Panc1 (cell line): Measurements from ENCODE around the gene PLCB4. TPM values are rescaled to one million over a fixed set of nuclear protein-coding genes. Genes with fewer than 3 reads are reported as not detected.

Experiments used
- ATAC-seq: fragments of 200-7000 bp; cut with Tn5 transposase; 2 replicates; pipeline ENCODE4 v1.9.1; 2020; ENCODE audit warnings: mild to moderate bottlenecking, moderate library complexity
- BruUV-seq: library from RNA; stranded (reverse); fragments of 400-500 nt; replicated peaks from 2 replicates; lab custom pipeline; 2021; lab: Mats Ljungman, UMichigan
- CTCF ChIA-PET: fragments of 300-600 bp; sonication (Branson Sonifier 250); formaldehyde crosslinking; loops from one replicate; lab custom pipeline; 2022; ENCODE audit warnings: antibody characterized with exemption; lab: Charles Lee
- POLR2A ChIA-PET: fragments of 300-600 bp; sonication (Branson Sonifier 250); formaldehyde crosslinking; loops from one replicate; lab custom pipeline; 2022; ENCODE audit warnings: antibody characterized with exemption; lab: Charles Lee
- DNase-seq: peaks from one replicate; pipeline ENCODE4 v3.0.0-alpha.2; 2010; ENCODE audit warnings: low read depth, low spot score
- H3K27ac ChIP-seq: 2 replicates; pipeline ENCODE4 v1.5.1; 2011; ENCODE audit warnings: mild to moderate bottlenecking, low read length, inconsistent platforms
- H3K27me3 ChIP-seq: fragments of 200-500 bp; sonication (Bioruptor generic); 2 replicates; pipeline ENCODE4 v1.6.0; 2014; ENCODE audit warnings: low read length, inconsistent platforms; ENCODE audit not compliant: control insufficient read depth, insufficient read depth
- H3K36me3 ChIP-seq: fragments of 200-500 bp; sonication (Bioruptor generic); 2 replicates; pipeline ENCODE4 v1.5.1; 2014; ENCODE audit warnings: inconsistent platforms, mild to moderate bottlenecking, low read length, moderate library complexity; ENCODE audit not compliant: control insufficient read depth, insufficient read depth
- H3K4me1 ChIP-seq: 2 replicates; pipeline ENCODE4 v1.5.1; 2011; ENCODE audit warnings: inconsistent platforms, mild to moderate bottlenecking, low read length, moderate library complexity; ENCODE audit not compliant: control insufficient read depth, insufficient read depth
- H3K4me3 ChIP-seq, 2 experiments: 2 replicates each; pipeline ENCODE4 v1.5.1; 2011 to 2012; ENCODE audit warnings: low read depth in 2 of 2, low read length in 2 of 2, mild to moderate bottlenecking in 2 of 2, inconsistent platforms in 1 of 2, moderate library complexity in 1 of 2
- H3K9me3 ChIP-seq: fragments of 200-500 bp; sonication (Bioruptor generic); 2 replicates; pipeline ENCODE4 v1.5.1; 2014; ENCODE audit warnings: low read depth, mild to moderate bottlenecking, inconsistent platforms, low read length, moderate library complexity; ENCODE audit not compliant: control insufficient read depth, insufficient read depth
- POLR2AphosphoS5 ChIP-seq: IDR thresholded peaks from 2 replicates; pipeline ENCODE4 v1.6.1; 2012; ENCODE audit warnings: mild to moderate bottlenecking, low read depth, low read length, moderate library complexity
- SIN3A ChIP-seq: IDR thresholded peaks from 2 replicates; pipeline ENCODE4 v1.6.1; 2012; ENCODE audit warnings: low read depth, mild to moderate bottlenecking, low read length, moderate library complexity, borderline replicate concordance; ENCODE audit not compliant: insufficient read depth
- TCF7L2 ChIP-seq: IDR thresholded peaks from 2 replicates; pipeline ENCODE4 v1.6.1; 2011; ENCODE audit warnings: mild to moderate bottlenecking, low read depth, low read length, inconsistent platforms
- in situ Hi-C: cut with HindIII; loops from 2 replicates; pipeline ENCODE4 v1.10.0; 2016; ENCODE audit warnings: low sequenced_read_pairs, low pct_unique_long_range_greater_than_20kb
- intact Hi-C: fragments of 100-400 bp; cut with micrococcal nuclease; formaldehyde crosslinking; loops from one replicate; pipeline ENCODE4 v1.10.0; 2022; ENCODE audit not compliant: unreplicated experiment
- total RNA-seq: library from RNA; stranded (reverse); gene quantifications from one replicate; pipeline ENCODE4 v1.2.1, GENCODE V29; 2021; ENCODE audit not compliant: unreplicated experiment
- TF ChIP-seq, protein P1 (sequence below): fragments of 450-650 bp; IDR thresholded peaks from 2 replicates; pipeline ENCODE4 v1.5.1; 2017; ENCODE audit warnings: mild to moderate bottlenecking
- TF ChIP-seq, protein P2 (sequence below), 2 experiments: IDR thresholded peaks; 2 replicates each; pipeline ENCODE4 v1.6.1; 2011 to 2012; ENCODE audit warnings: low read depth in 2 of 2, control low read depth in 1 of 2, low read length in 1 of 2, mild to moderate bottlenecking in 1 of 2, moderate library complexity in 1 of 2; ENCODE audit not compliant: insufficient read depth in 1 of 2

PLCB4 gene
- total RNA-seq, 1 experiment from 2014 or later = 1.5 TPM

DNA sequence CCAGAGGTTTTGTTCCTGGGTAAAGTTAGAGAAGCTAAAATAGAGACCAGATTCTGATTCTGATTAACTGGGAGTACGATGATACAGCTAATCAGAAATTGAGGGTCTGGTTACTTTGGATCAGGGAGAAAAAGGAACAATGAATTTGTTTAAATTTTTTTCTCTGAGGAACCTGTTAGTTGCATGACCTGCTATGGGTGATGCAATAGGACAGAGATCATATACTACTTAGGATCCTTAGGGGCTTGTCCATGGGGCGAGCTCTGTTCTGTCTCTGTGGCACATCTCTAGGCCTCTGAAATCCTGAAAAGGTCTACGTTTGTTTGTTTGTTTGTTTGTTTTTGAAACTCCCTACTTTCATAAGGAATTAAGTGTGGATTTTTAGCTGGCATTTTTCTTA, 279.4 kb downstream of the PLCB4 start:
- TF ChIP-seq POLR2AphosphoS5 (no peak), TCF7L2 (no peak)
- TF ChIP-seq, protein P1, sequence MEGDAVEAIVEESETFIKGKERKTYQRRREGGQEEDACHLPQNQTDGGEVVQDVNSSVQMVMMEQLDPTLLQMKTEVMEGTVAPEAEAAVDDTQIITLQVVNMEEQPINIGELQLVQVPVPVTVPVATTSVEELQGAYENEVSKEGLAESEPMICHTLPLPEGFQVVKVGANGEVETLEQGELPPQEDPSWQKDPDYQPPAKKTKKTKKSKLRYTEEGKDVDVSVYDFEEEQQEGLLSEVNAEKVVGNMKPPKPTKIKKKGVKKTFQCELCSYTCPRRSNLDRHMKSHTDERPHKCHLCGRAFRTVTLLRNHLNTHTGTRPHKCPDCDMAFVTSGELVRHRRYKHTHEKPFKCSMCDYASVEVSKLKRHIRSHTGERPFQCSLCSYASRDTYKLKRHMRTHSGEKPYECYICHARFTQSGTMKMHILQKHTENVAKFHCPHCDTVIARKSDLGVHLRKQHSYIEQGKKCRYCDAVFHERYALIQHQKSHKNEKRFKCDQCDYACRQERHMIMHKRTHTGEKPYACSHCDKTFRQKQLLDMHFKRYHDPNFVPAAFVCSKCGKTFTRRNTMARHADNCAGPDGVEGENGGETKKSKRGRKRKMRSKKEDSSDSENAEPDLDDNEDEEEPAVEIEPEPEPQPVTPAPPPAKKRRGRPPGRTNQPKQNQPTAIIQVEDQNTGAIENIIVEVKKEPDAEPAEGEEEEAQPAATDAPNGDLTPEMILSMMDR = no peak
- TF ChIP-seq, protein P2, sequence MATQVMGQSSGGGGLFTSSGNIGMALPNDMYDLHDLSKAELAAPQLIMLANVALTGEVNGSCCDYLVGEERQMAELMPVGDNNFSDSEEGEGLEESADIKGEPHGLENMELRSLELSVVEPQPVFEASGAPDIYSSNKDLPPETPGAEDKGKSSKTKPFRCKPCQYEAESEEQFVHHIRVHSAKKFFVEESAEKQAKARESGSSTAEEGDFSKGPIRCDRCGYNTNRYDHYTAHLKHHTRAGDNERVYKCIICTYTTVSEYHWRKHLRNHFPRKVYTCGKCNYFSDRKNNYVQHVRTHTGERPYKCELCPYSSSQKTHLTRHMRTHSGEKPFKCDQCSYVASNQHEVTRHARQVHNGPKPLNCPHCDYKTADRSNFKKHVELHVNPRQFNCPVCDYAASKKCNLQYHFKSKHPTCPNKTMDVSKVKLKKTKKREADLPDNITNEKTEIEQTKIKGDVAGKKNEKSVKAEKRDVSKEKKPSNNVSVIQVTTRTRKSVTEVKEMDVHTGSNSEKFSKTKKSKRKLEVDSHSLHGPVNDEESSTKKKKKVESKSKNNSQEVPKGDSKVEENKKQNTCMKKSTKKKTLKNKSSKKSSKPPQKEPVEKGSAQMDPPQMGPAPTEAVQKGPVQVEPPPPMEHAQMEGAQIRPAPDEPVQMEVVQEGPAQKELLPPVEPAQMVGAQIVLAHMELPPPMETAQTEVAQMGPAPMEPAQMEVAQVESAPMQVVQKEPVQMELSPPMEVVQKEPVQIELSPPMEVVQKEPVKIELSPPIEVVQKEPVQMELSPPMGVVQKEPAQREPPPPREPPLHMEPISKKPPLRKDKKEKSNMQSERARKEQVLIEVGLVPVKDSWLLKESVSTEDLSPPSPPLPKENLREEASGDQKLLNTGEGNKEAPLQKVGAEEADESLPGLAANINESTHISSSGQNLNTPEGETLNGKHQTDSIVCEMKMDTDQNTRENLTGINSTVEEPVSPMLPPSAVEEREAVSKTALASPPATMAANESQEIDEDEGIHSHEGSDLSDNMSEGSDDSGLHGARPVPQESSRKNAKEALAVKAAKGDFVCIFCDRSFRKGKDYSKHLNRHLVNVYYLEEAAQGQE (IDR thresholded peaks at IDR 0.05; ENCODE audit: insufficient read depth in 1 of 2, low read depth in 2 of 2, low read length in 1 of 2) = no peak
- CTCF ChIA-PET = no interaction called here
- intact Hi-C loops = no loop called here
- H3K4me3 ChIP-seq = no peak overlapping the region
- no peaks in the 10 kb centered on the region for H3K9me3 ChIP-seq
- POLR2A ChIA-PET = no interaction called here
- H3K4me1 ChIP-seq = no peaks in the 10 kb centered on the region
- no peak overlapping the region for H3K27ac ChIP-seq
- ATAC-seq = no peak
- in situ Hi-C loops = no loop called here
- H3K27me3 ChIP-seq = no peaks in the 10 kb centered on the region
- no peaks in the 10 kb centered on the region; the same call in 1 of the 2 replicates for H3K36me3 ChIP-seq
- BruUV-seq = no TSS peak
- DNase-seq = no peak

DNA sequence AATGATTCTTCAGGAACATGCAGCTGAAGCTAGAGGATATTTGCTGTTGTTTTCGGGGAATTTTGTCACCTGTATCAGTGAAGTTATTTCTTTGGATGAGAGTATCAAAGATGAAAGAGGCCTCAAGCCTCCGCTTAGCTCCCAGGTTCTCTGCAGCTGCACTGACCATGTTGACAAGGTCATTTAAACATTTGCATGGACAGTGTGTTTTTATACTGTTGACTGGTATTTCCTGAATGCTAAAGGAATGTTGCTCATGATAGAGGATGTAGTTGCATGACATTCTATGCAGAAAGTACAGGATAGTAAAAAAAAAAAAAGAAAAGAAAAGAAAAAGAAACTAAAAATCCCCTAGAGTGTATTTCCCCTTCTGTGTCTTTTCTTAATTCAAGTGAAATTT, 279.9 kb downstream of the PLCB4 start:
- Histone ChIP-seq H3K27ac (no peak overlapping the region), H3K9me3 (no peaks in the 10 kb centered on the region), H3K36me3 (no peaks in the 10 kb centered on the region; the same call in 1 of the 2 replicates), H3K4me1 (no peaks in the 10 kb centered on the region), H3K4me3 (no peak overlapping the region), H3K27me3 (no peaks in the 10 kb centered on the region)
- no peak for ATAC-seq
- ChIA-PET POLR2A (no interaction called here), CTCF (no interaction called here)
- BruUV-seq = no TSS peak
- in situ Hi-C loops = no loop called here
- no peak for DNase-seq
- TF ChIP-seq TCF7L2 (no peak), SIN3A (no peak), POLR2AphosphoS5 (no peak)
- TF ChIP-seq, protein P2 (IDR thresholded peaks at IDR 0.05; ENCODE audit: insufficient read depth in 1 of 2, low read depth in 2 of 2, low read length in 1 of 2) = no peak
- TF ChIP-seq, protein P1 = no peak
- intact Hi-C loops = no loop called here
